ENCODE measurements around the gene NRCAM.

- peak in 5 of 6 experiments; percentile 15 to 73 (median 55) for TF ChIP-seq CTCF (IDR thresholded peaks at IDR 0.05)
- TF ChIP-seq POLR2A (IDR thresholded peaks at IDR 0.05), result no peak
Observed at GRCh38 chr7:108459922-108460551, 3.8 kb upstream of the NRCAM start.
